Measurements from ENCODE around the gene MYZAP.

- TF ChIP-seq SIN3A (IDR thresholded peaks at IDR 0.05; ENCODE audit: borderline replicate concordance, insufficient read depth, low read length) (no peak), POLR2AphosphoS5 (IDR thresholded peaks at IDR 0.05; ENCODE audit: low read depth, low read length) (no peak), TAF1 (IDR thresholded peaks at IDR 0.05; ENCODE audit: borderline replicate concordance, insufficient read depth, low read length) (no peak), REST (IDR thresholded peaks at IDR 0.05; ENCODE audit: insufficient read depth in 1 of 2, low read depth in 2 of 2, low read length in 2 of 2) (no peak), FOXP2 (optimal IDR thresholded peaks at IDR 0.05; ENCODE audit: borderline replicate concordance, extremely low read depth, extremely low read length, insufficient read depth) (no peak)
These were observed 8.4 kb upstream of the MYZAP start for GRCh38 chr15:57583282-57583681.
